DMS 273 (cell line): ENCODE measurements around the gene NCK2.

ENCODE experiments used
- DNase-seq: peaks from one replicate; lab custom pipeline; 2025; ENCODE audit not compliant: unreplicated experiment; lab: John Stamatoyannopoulos, UW

NCK2 gene

GRCh38 chr2:105808423-105809096, 63.8 kb downstream of the NCK2 start:
- no peak for DNase-seq

GRCh38 chr2:105809097-105809473, 64.4 kb downstream of the NCK2 start:
- DNase-seq = no peak

- no peak for DNase-seq
These were observed 65.0 kb downstream of the NCK2 start for GRCh38 chr2:105809723-105810122.

GRCh38 chr2:105812180-105813044, 67.7 kb downstream of the NCK2 start:
- DNase-seq = peak; percentile 72

- DNase-seq = no peak
These were observed 68.3 kb downstream of the NCK2 start for GRCh38 chr2:105813045-105813315.

GRCh38 chr2:105813405-105813804, 68.7 kb downstream of the NCK2 start:
- DNase-seq = no peak

GRCh38 chr2:105814291-105814940, 69.7 kb downstream of the NCK2 start:
- no peak for DNase-seq

GRCh38 chr2:105815401-105815800, 70.7 kb downstream of the NCK2 start:
- no peak for DNase-seq

- DNase-seq = no peak
These were observed 75.4 kb downstream of the NCK2 start for GRCh38 chr2:105820151-105820550.

GRCh38 chr2:105820691-105821090, 76.0 kb downstream of the NCK2 start:
- no peak for DNase-seq

GRCh38 chr2:105821428-105822125, 76.9 kb downstream of the NCK2 start:
- peak; percentile 33 for DNase-seq

- DNase-seq = peak; percentile 30
These were observed 77.5 kb downstream of the NCK2 start for GRCh38 chr2:105822186-105822585.

- no peak for DNase-seq
These were observed 79.7 kb downstream of the NCK2 start for GRCh38 chr2:105824446-105824845.

- DNase-seq = no peak
These were observed 82.8 kb downstream of the NCK2 start for GRCh38 chr2:105827351-105828096.

- no peak for DNase-seq
These were observed 83.8 kb downstream of the NCK2 start for GRCh38 chr2:105828558-105828957.

- no peak for DNase-seq
These were observed 90.2 kb downstream of the NCK2 start for GRCh38 chr2:105834931-105835330.

GRCh38 chr2:105836341-105836740, 91.6 kb downstream of the NCK2 start:
- no peak for DNase-seq

GRCh38 chr2:105836840-105837692, 92.4 kb downstream of the NCK2 start:
- no peak for DNase-seq

- DNase-seq = no peak
These were observed 95.1 kb downstream of the NCK2 start for GRCh38 chr2:105839793-105840192.

- DNase-seq = no peak
These were observed 96.2 kb downstream of the NCK2 start for GRCh38 chr2:105840933-105841332.
